GM13976 (cell line): ENCODE measurements around the gene TRAF3.

ENCODE experiments used
- DNase-seq: peaks from one replicate; pipeline ENCODE4 v3.0.0; 2012; ENCODE audit warnings: low spot score
- in situ Hi-C: fragments of 300-500 bp; cut with MboI; formaldehyde crosslinking; loops from one replicate; pipeline ENCODE4 v1.12.0; 2022; ENCODE audit warnings: low sequenced_read_pairs, mixed read lengths, inconsistent platforms; ENCODE audit not compliant: unreplicated experiment
- TF ChIP-seq, protein P1 (sequence below): IDR thresholded peaks from 2 replicates; pipeline ENCODE4 v1.5.1; 2012; ENCODE audit warnings: borderline replicate concordance, mild to moderate bottlenecking; ENCODE audit not compliant: insufficient read depth; ENCODE audit errors: extremely low read depth, missing control alignments, control extremely low read depth

Gene TRAF3

GRCh38 chr14:102823546-102823945 lies 46.3 kb downstream of the TRAF3 start:
- TF ChIP-seq, protein P1, sequence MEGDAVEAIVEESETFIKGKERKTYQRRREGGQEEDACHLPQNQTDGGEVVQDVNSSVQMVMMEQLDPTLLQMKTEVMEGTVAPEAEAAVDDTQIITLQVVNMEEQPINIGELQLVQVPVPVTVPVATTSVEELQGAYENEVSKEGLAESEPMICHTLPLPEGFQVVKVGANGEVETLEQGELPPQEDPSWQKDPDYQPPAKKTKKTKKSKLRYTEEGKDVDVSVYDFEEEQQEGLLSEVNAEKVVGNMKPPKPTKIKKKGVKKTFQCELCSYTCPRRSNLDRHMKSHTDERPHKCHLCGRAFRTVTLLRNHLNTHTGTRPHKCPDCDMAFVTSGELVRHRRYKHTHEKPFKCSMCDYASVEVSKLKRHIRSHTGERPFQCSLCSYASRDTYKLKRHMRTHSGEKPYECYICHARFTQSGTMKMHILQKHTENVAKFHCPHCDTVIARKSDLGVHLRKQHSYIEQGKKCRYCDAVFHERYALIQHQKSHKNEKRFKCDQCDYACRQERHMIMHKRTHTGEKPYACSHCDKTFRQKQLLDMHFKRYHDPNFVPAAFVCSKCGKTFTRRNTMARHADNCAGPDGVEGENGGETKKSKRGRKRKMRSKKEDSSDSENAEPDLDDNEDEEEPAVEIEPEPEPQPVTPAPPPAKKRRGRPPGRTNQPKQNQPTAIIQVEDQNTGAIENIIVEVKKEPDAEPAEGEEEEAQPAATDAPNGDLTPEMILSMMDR: no peak
- no peak for DNase-seq
- in situ Hi-C loops: no loop called here

- DNase-seq: no peak
- in situ Hi-C loops: no loop called here
- TF ChIP-seq, protein P1: no peak
These were observed 47.6 kb downstream of the TRAF3 start for GRCh38 chr14:102824832-102825231.

DNA sequence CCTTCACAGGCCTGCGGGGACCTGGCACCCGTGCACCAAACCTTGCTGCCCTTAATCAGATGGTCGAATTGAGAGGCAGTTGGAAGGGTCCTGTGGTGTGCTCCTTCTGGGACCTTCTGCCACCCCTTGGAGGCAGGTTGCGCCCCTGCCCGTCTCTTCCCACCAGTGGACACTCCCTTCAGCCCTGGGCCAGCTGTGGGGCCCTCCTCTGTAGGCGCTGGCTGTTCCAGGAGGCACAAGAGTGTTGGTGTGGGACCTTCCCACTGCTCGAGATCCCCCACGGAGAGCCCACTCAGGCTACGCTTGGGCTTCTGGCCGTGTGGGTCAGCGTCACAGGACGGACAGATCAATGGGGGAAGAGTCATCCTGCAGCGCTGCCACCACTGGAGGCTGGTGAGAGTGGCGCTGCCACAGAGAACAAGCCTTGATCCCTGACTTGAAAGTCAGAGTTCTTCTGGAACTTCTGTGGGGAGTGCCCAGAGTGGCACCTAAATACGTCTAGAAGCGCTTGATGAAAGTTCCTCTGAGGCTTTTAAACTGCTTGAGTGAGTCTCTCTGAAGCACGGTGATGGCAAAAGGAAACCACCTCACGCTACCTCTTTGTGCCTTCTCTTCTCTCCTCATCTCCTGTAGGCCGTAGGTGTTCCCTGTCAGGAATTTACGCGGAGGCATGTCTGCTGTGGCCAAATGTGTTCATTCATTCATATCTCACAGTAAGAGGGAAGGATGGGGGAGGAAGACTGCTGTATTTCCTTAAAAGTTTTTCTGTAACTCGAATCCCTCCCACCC lies 48.3 kb downstream of the TRAF3 start:
- TF ChIP-seq, protein P1: no peak
- no peak for DNase-seq
- in situ Hi-C loops: no loop called here

DNA sequence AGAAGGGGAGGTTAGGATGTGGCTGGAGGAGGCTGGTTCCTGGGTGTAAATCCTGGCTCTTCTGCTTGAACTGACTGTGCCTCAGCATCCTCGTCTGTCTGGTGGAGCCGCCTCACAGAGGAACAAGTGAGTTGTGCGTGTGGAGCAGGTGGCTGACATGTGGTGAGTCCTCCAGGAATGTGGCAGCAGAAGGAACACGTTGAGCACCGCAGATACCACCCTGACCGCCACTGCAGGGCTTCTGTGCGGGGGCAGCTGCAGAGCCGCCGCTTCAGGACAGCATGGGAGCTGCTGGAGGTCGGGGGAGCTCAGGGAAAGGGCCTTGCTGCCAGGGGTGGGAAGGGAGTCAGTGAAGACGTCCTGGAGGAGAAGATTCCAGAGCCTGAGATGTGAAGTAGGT lies 48.9 kb downstream of the TRAF3 start:
- TF ChIP-seq, protein P1: no peak
- in situ Hi-C loops: no loop called here
- no peak for DNase-seq

- DNase-seq: no peak
- in situ Hi-C loops: no loop called here
These were observed 49.8 kb downstream of the TRAF3 start for GRCh38 chr14:102826751-102827675.

DNA sequence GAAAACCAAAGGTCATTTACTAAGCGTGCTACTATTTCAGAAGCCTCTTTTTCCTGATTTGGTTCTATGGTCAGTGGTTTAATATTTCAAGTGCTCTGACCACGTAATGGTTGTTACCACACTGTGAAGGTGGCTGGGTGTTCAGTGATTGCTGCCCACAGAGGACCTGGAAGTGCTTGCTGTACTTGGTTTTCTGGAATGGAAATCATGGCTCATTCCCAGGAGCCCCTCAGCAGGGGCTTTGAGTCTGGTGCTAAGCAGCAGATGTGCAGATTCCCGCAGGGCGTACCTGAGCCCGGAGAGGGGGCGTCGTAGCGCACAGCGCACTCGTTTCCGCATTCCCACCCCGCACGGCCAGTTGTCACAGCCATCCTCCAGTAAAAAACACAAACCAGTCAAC lies 50.5 kb downstream of the TRAF3 start:
- in situ Hi-C loops: no loop called here
- TF ChIP-seq, protein P1: no peak
- no peak for DNase-seq

More at GRCh38 chr14:102826751-102827675, 49.8 kb downstream of the TRAF3 start:
- TF ChIP-seq, protein P1: no peak
